WTC11 (cell line): Measurements from ENCODE around the gene NDUFS3. TPM values are rescaled to one million over a fixed set of nuclear protein-coding genes. Genes with fewer than 3 reads are reported as not detected.

Experiments used
- ARID4B ChIP-seq: sonication (generic); formaldehyde crosslinking; IDR thresholded peaks from 2 replicates; pipeline ENCODE4 v1.8.0; 2023; ENCODE audit warnings: missing genetic modification reagents, mild to moderate bottlenecking, borderline replicate concordance
- CDX4 ChIP-seq: fragments of 250-450 bp; sonication (Bioruptor Pico); IDR thresholded peaks from 2 replicates; pipeline ENCODE4 v1.9.0; 2021; ENCODE audit warnings: moderate library complexity, mild to moderate bottlenecking, inconsistent platforms, borderline replicate concordance
- E2F1 ChIP-seq: sonication (generic); formaldehyde crosslinking; IDR thresholded peaks from 2 replicates; pipeline ENCODE4 v1.8.0; 2022; ENCODE audit warnings: mild to moderate bottlenecking, missing genetic modification reagents
- ESRRA ChIP-seq: sonication (generic); formaldehyde crosslinking; IDR thresholded peaks from 2 replicates; pipeline ENCODE4 v1.8.1; 2022; ENCODE audit warnings: mild to moderate bottlenecking, missing genetic modification reagents, borderline replicate concordance
- GABPB1 ChIP-seq: sonication (generic); formaldehyde crosslinking; IDR thresholded peaks from 2 replicates; pipeline ENCODE4 v1.8.1; 2023; ENCODE audit warnings: mild to moderate bottlenecking, missing genetic modification reagents
- HMGXB4 ChIP-seq: sonication (generic); formaldehyde crosslinking; IDR thresholded peaks from 2 replicates; pipeline ENCODE4 v1.8.1; 2023; ENCODE audit warnings: mild to moderate bottlenecking, moderate library complexity, missing genetic modification reagents
- MAX ChIP-seq: sonication (generic); formaldehyde crosslinking; IDR thresholded peaks from 2 replicates; pipeline ENCODE4 v1.8.0; 2022; ENCODE audit warnings: mild to moderate bottlenecking, missing genetic modification reagents
- MYBL2 ChIP-seq: sonication (generic); formaldehyde crosslinking; IDR thresholded peaks from 2 replicates; pipeline ENCODE4 v1.8.1; 2023; ENCODE audit warnings: mild to moderate bottlenecking, moderate library complexity, missing genetic modification reagents
- OVOL2 ChIP-seq: fragments of 250-450 bp; sonication (Bioruptor Pico); IDR thresholded peaks from 2 replicates; pipeline ENCODE4 v1.9.0; 2021; ENCODE audit warnings: mild to moderate bottlenecking, borderline replicate concordance
- PREB ChIP-seq: sonication (generic); formaldehyde crosslinking; IDR thresholded peaks from 2 replicates; pipeline ENCODE4 v1.8.1; 2022; ENCODE audit warnings: mild to moderate bottlenecking, missing genetic modification reagents, moderate library complexity, borderline replicate concordance
- SMAD3 ChIP-seq: sonication (generic); formaldehyde crosslinking; IDR thresholded peaks from 2 replicates; pipeline ENCODE4 v1.8.0; 2022; ENCODE audit warnings: missing genetic modification reagents, mild to moderate bottlenecking, borderline replicate concordance
- SP1 ChIP-seq: sonication (generic); formaldehyde crosslinking; conservative IDR thresholded peaks from 2 replicates; pipeline ENCODE4 v1.8.1; 2022; ENCODE audit warnings: missing genetic modification reagents
- TEAD4 ChIP-seq: sonication (generic); formaldehyde crosslinking; IDR thresholded peaks from 2 replicates; pipeline ENCODE4 v1.8.0; 2022; ENCODE audit warnings: mild to moderate bottlenecking, missing genetic modification reagents
- ZNF121 ChIP-seq: sonication (generic); formaldehyde crosslinking; IDR thresholded peaks from 2 replicates; pipeline ENCODE4 v1.8.0; 2023; ENCODE audit warnings: missing genetic modification reagents
- ZNF232 ChIP-seq: sonication (generic); formaldehyde crosslinking; IDR thresholded peaks from 2 replicates; pipeline ENCODE4 v1.8.0; 2022; ENCODE audit warnings: mild to moderate bottlenecking, missing genetic modification reagents
- ZNF423 ChIP-seq: fragments of 250-450 bp; sonication (Bioruptor Pico); IDR thresholded peaks from 2 replicates; pipeline ENCODE4 v2.1.2; 2022; ENCODE audit warnings: mild to moderate bottlenecking, moderate library complexity
- ZNF671 ChIP-seq: fragments of 250-450 bp; sonication (Bioruptor Pico); IDR thresholded peaks from 2 replicates; pipeline ENCODE4 v1.8.0; 2021; ENCODE audit warnings: mild to moderate bottlenecking
- total RNA-seq: library from RNA; stranded (reverse); gene quantifications from 3 replicates; pipeline ENCODE4 v1.2.3, GENCODE V29; 2021
- TF ChIP-seq, protein P1 (sequence below): sonication (generic); formaldehyde crosslinking; IDR thresholded peaks from 2 replicates; pipeline ENCODE4 v1.8.1; 2023; ENCODE audit warnings: mild to moderate bottlenecking, missing genetic modification reagents, moderate library complexity
- TF ChIP-seq, protein P2 (sequence below): sonication (generic); formaldehyde crosslinking; IDR thresholded peaks from 2 replicates; pipeline ENCODE4 v1.8.0; 2022; ENCODE audit warnings: mild to moderate bottlenecking, missing genetic modification reagents
- TF ChIP-seq, protein P3 (sequence below): sonication (generic); formaldehyde crosslinking; IDR thresholded peaks from 2 replicates; pipeline ENCODE4 v1.8.0; 2022; ENCODE audit warnings: missing genetic modification reagents

NDUFS3 gene
- total RNA-seq, 1 experiment from 2014 or later, result 140 TPM

- peak; percentile 15; the same call in 1 of the 2 replicates for TF ChIP-seq ARID4B
- peak; percentile 92 for TF ChIP-seq SP1 (CRISPR knock-in tag)
- no peak; the same call in 1 of the 2 replicates for TF ChIP-seq ESRRA (CRISPR knock-in tag)
- TF ChIP-seq ZNF671, result no peak
- no peak for TF ChIP-seq CDX4 (CRISPR knock-in tag)
- no peak for TF ChIP-seq TEAD4 (CRISPR knock-in tag)
- no peak for TF ChIP-seq E2F1 (CRISPR knock-in tag)
- peak; percentile 47; the same call in 1 of the 2 replicates for TF ChIP-seq ZNF232 (CRISPR knock-in tag)
- no peak for TF ChIP-seq ZNF423
- TF ChIP-seq, protein P1, sequence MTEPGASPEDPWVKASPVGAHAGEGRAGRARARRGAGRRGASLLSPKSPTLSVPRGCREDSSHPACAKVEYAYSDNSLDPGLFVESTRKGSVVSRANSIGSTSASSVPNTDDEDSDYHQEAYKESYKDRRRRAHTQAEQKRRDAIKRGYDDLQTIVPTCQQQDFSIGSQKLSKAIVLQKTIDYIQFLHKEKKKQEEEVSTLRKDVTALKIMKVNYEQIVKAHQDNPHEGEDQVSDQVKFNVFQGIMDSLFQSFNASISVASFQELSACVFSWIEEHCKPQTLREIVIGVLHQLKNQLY (CRISPR knock-in tag), result no peak
- TF ChIP-seq, protein P2, sequence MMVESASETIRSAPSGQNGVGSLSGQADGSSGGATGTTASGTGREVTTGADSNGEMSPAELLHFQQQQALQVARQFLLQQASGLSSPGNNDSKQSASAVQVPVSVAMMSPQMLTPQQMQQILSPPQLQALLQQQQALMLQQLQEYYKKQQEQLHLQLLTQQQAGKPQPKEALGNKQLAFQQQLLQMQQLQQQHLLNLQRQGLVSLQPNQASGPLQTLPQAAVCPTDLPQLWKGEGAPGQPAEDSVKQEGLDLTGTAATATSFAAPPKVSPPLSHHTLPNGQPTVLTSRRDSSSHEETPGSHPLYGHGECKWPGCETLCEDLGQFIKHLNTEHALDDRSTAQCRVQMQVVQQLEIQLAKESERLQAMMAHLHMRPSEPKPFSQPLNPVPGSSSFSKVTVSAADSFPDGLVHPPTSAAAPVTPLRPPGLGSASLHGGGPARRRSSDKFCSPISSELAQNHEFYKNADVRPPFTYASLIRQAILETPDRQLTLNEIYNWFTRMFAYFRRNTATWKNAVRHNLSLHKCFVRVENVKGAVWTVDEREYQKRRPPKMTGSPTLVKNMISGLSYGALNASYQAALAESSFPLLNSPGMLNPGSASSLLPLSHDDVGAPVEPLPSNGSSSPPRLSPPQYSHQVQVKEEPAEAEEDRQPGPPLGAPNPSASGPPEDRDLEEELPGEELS (CRISPR knock-in tag), result 0 out of 2 replicates have a peak, but pooled peaks have one; percentile 54
- peak; percentile 79 for TF ChIP-seq GABPB1 (CRISPR knock-in tag)
- no peak for TF ChIP-seq MYBL2 (CRISPR knock-in tag)
- TF ChIP-seq HMGXB4 (CRISPR knock-in tag), result peak; percentile 77; the same call in 1 of the 2 replicates
- TF ChIP-seq PREB (CRISPR knock-in tag), result no peak
- 0 out of 2 replicates have a peak, but pooled peaks have one; percentile 33 for TF ChIP-seq SMAD3 (CRISPR knock-in tag)
- TF ChIP-seq MAX (CRISPR knock-in tag), result peak; percentile 78
- TF ChIP-seq OVOL2, result no peak
- TF ChIP-seq, protein P3, sequence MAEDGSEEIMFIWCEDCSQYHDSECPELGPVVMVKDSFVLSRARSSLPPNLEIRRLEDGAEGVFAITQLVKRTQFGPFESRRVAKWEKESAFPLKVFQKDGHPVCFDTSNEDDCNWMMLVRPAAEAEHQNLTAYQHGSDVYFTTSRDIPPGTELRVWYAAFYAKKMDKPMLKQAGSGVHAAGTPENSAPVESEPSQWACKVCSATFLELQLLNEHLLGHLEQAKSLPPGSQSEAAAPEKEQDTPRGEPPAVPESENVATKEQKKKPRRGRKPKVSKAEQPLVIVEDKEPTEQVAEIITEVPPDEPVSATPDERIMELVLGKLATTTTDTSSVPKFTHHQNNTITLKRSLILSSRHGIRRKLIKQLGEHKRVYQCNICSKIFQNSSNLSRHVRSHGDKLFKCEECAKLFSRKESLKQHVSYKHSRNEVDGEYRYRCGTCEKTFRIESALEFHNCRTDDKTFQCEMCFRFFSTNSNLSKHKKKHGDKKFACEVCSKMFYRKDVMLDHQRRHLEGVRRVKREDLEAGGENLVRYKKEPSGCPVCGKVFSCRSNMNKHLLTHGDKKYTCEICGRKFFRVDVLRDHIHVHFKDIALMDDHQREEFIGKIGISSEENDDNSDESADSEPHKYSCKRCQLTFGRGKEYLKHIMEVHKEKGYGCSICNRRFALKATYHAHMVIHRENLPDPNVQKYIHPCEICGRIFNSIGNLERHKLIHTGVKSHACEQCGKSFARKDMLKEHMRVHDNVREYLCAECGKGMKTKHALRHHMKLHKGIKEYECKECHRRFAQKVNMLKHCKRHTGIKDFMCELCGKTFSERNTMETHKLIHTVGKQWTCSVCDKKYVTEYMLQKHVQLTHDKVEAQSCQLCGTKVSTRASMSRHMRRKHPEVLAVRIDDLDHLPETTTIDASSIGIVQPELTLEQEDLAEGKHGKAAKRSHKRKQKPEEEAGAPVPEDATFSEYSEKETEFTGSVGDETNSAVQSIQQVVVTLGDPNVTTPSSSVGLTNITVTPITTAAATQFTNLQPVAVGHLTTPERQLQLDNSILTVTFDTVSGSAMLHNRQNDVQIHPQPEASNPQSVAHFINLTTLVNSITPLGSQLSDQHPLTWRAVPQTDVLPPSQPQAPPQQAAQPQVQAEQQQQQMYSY (CRISPR knock-in tag), result peak; percentile 40; the same call in 1 of the 2 replicates
- TF ChIP-seq ZNF121 (CRISPR knock-in tag), result no peak
Observed at GRCh38 chr11:47552566-47553405, 26.1 kb upstream of the NDUFS3 start, which contains the start of gene CELF1 (continued).
